Glutamatergic neuron (in vitro differentiated cells): ENCODE data around the gene DISP1. TPM values are rescaled to one million over a fixed set of nuclear protein-coding genes. Genes with fewer than 3 reads are reported as not detected.

Experiments used
- DNase-seq: peaks from one replicate; pipeline ENCODE4 v3.0.0; 2022
- H3K27ac Mint-ChIP-seq: one replicate; pipeline ENCODE4 v1.8.0; 2020; ENCODE audit warnings: mild to moderate bottlenecking, mixed read lengths, inconsistent platforms; ENCODE audit not compliant: unreplicated experiment
- H3K27me3 Mint-ChIP-seq: one replicate; pipeline ENCODE4 v1.8.0; 2020; ENCODE audit warnings: mild to moderate bottlenecking, moderate library complexity, mixed read lengths, inconsistent platforms; ENCODE audit not compliant: unreplicated experiment
- H3K36me3 Mint-ChIP-seq: one replicate; pipeline ENCODE4 v1.8.0; 2020; ENCODE audit warnings: mild to moderate bottlenecking, mixed read lengths, inconsistent platforms; ENCODE audit not compliant: unreplicated experiment
- H3K4me1 Mint-ChIP-seq: one replicate; pipeline ENCODE4 v1.8.0; 2020; ENCODE audit warnings: mild to moderate bottlenecking, low read depth, mixed read lengths, inconsistent platforms; ENCODE audit not compliant: unreplicated experiment
- H3K4me3 Mint-ChIP-seq: one replicate; pipeline ENCODE4 v1.8.0; 2020; ENCODE audit warnings: mild to moderate bottlenecking, mixed read lengths, inconsistent platforms; ENCODE audit not compliant: unreplicated experiment
- H3K9me3 Mint-ChIP-seq: one replicate; pipeline ENCODE4 v1.8.0; 2020; ENCODE audit warnings: mild to moderate bottlenecking, moderate library complexity, mixed read lengths, inconsistent platforms; ENCODE audit not compliant: unreplicated experiment
- CTCF ChIP-seq: fragments of 200-600 bp; sonication (generic); IDR thresholded peaks from one replicate; pipeline ENCODE4 v1.5.0; 2021; ENCODE audit not compliant: partially characterized antibody, unreplicated experiment
- total RNA-seq: library from RNA; stranded (reverse); fragmentation: NEBNext Ultra II Directional; extraction: Animal tissue kit (Norgen Biotek cat#: 25700); gene quantifications from one replicate; pipeline ENCODE4 v1.2.1, GENCODE V29; 2021; ENCODE audit not compliant: unreplicated experiment

The DISP1 gene
- total RNA-seq, 1 donor from 2014 or later: 9.6 TPM

- H3K27ac Mint-ChIP-seq: no peak overlapping the region
- H3K9me3 Mint-ChIP-seq: peaks cover 3% of the 10 kb centered on the region
- TF ChIP-seq CTCF: no peak
- DNase-seq: no peak
- peaks cover 14% of the 10 kb centered on the region for H3K4me1 Mint-ChIP-seq
- no peaks in the 10 kb centered on the region for H3K27me3 Mint-ChIP-seq
- no peak overlapping the region for H3K4me3 Mint-ChIP-seq
- H3K36me3 Mint-ChIP-seq: no peaks in the 10 kb centered on the region
Observed at GRCh38 chr1:222820171-222820712, 5.4 kb downstream of the DISP1 start.

- Mint-ChIP-seq H3K9me3 (no peaks in the 10 kb centered on the region), H3K36me3 (no peaks in the 10 kb centered on the region), H3K27ac (no peak overlapping the region), H3K4me3 (no peak overlapping the region), H3K4me1 (peaks cover 14% of the 10 kb centered on the region), H3K27me3 (no peaks in the 10 kb centered on the region)
- DNase-seq: no peak
- TF ChIP-seq CTCF: no peak
Observed at GRCh38 chr1:222821239-222821638, 6.4 kb downstream of the DISP1 start.

GRCh38 chr1:222823695-222824094, 8.9 kb downstream of the DISP1 start:
- no peaks in the 10 kb centered on the region for H3K27me3 Mint-ChIP-seq
- H3K27ac Mint-ChIP-seq: no peak overlapping the region
- H3K36me3 Mint-ChIP-seq: no peaks in the 10 kb centered on the region
- H3K9me3 Mint-ChIP-seq: no peaks in the 10 kb centered on the region
- H3K4me3 Mint-ChIP-seq: no peak overlapping the region
- H3K4me1 Mint-ChIP-seq: peaks cover 12% of the 10 kb centered on the region
- TF ChIP-seq CTCF: no peak
- no peak for DNase-seq

GRCh38 chr1:222824641-222825040, 9.8 kb downstream of the DISP1 start:
- no peaks in the 10 kb centered on the region for H3K27me3 Mint-ChIP-seq
- no peak overlapping the region for H3K27ac Mint-ChIP-seq
- H3K4me1 Mint-ChIP-seq: peaks cover 12% of the 10 kb centered on the region
- H3K4me3 Mint-ChIP-seq: no peak overlapping the region
- no peak for TF ChIP-seq CTCF
- no peaks in the 10 kb centered on the region for H3K36me3 Mint-ChIP-seq
- no peak for DNase-seq
- H3K9me3 Mint-ChIP-seq: no peaks in the 10 kb centered on the region

GRCh38 chr1:222828939-222829338, 14.1 kb downstream of the DISP1 start:
- H3K9me3 Mint-ChIP-seq: no peaks in the 10 kb centered on the region
- no peak overlapping the region for H3K4me3 Mint-ChIP-seq
- peaks cover 2% of the 10 kb centered on the region for H3K27me3 Mint-ChIP-seq
- TF ChIP-seq CTCF: no peak
- H3K27ac Mint-ChIP-seq: no peak overlapping the region
- H3K36me3 Mint-ChIP-seq: no peaks in the 10 kb centered on the region
- peaks cover 3% of the 10 kb centered on the region for H3K4me1 Mint-ChIP-seq
- DNase-seq: no peak
